Suprapubic skin (tissue), 3 donors: ENCODE data around the gene SP2.

Experiments used
- CTCF ChIP-seq, 2 donors: fragments of 200-600 bp in 1 of 2; fragments of 450-650 bp in 1 of 2; sonication (generic) in 1 of 2; IDR thresholded peaks; one replicate each; pipeline ENCODE4 v1.5.1; 2016 to 2019; ENCODE audit warnings: antibody characterized with exemption in 2 of 2, mild to moderate bottlenecking in 1 of 2, moderate library complexity in 1 of 2
- POLR2AphosphoS5 ChIP-seq, 3 donors: sonication (generic); formaldehyde crosslinking; IDR thresholded peaks; one replicate each; pipeline ENCODE4 v1.6.1; 2017; ENCODE audit warnings: antibody characterized with exemption in 3 of 3

- TF ChIP-seq CTCF (IDR thresholded peaks at IDR 0.05) = no peak
- no peak for TF ChIP-seq POLR2AphosphoS5 (IDR thresholded peaks at IDR 0.05)
Measured at GRCh38 chr17:47953909-47954308, 57.9 kb downstream of the SP2 start.
